Ishikawa (cell line): ENCODE measurements around the gene CDC123.

Experiments
- CEBPB ChIP-seq: IDR thresholded peaks from 2 replicates; pipeline ENCODE4 v1.6.1; 2012
- CREB1 ChIP-seq: IDR thresholded peaks from 2 replicates; pipeline ENCODE4 v1.6.1; 2012; ENCODE audit warnings: low read depth
- EGR1 ChIP-seq: IDR thresholded peaks from 2 replicates; pipeline ENCODE4 v1.6.1; 2012
- EP300 ChIP-seq: IDR thresholded peaks from 2 replicates; pipeline ENCODE4 v1.6.1; 2012; ENCODE audit warnings: borderline replicate concordance
- FOXM1 ChIP-seq: IDR thresholded peaks from 2 replicates; pipeline ENCODE4 v1.6.1; 2012; ENCODE audit warnings: low read depth, borderline replicate concordance
- NFIC ChIP-seq: IDR thresholded peaks from 2 replicates; pipeline ENCODE4 v1.6.1; 2012
- RAD21 ChIP-seq: IDR thresholded peaks from 2 replicates; pipeline ENCODE4 v1.6.1; 2012; ENCODE audit warnings: low read depth
- TAF1 ChIP-seq: IDR thresholded peaks from 2 replicates; pipeline ENCODE4 v1.6.1; 2012; ENCODE audit warnings: low read depth, mild to moderate bottlenecking
- TEAD4 ChIP-seq: IDR thresholded peaks from 2 replicates; pipeline ENCODE4 v1.6.1; 2012
- ZBTB7A ChIP-seq: IDR thresholded peaks from 2 replicates; pipeline ENCODE4 v1.6.1; 2012; ENCODE audit warnings: low read depth
- TF ChIP-seq, protein P1 (sequence below): IDR thresholded peaks from 2 replicates; pipeline ENCODE4 v1.6.1; 2012
- TF ChIP-seq, protein P2 (sequence below): IDR thresholded peaks from 2 replicates; pipeline ENCODE4 v1.6.1; 2012; ENCODE audit warnings: low read depth, mild to moderate bottlenecking

DNA sequence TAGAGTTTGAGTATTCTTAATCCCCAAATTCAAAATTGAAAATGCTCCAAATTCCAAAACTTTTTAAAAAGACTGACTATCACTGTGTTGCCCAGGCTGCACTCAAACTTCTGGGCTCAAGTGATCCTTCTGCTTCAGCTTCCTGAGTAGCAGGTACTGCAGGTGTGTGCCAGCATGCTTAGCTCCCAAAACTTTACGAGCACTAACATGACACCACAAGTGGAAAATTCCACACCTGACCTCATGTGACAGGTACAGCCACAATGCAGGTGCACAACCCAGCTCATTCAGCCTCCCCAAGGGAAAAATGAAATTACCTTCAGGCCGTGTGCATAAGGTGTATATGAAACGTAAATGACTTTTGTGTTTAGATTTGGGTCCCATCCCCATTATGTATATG, 16.5 kb downstream of the CDC123 start:
- TF ChIP-seq, protein P1, sequence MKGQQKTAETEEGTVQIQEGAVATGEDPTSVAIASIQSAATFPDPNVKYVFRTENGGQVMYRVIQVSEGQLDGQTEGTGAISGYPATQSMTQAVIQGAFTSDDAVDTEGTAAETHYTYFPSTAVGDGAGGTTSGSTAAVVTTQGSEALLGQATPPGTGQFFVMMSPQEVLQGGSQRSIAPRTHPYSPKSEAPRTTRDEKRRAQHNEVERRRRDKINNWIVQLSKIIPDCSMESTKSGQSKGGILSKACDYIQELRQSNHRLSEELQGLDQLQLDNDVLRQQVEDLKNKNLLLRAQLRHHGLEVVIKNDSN, result no peak
- TF ChIP-seq EP300 (no peak), CEBPB (no peak), NFIC (no peak), RAD21 (no peak), EGR1 (no peak), TEAD4 (no peak), TAF1 (no peak), FOXM1 (no peak), ZBTB7A (no peak), CREB1 (no peak)
- TF ChIP-seq, protein P2, sequence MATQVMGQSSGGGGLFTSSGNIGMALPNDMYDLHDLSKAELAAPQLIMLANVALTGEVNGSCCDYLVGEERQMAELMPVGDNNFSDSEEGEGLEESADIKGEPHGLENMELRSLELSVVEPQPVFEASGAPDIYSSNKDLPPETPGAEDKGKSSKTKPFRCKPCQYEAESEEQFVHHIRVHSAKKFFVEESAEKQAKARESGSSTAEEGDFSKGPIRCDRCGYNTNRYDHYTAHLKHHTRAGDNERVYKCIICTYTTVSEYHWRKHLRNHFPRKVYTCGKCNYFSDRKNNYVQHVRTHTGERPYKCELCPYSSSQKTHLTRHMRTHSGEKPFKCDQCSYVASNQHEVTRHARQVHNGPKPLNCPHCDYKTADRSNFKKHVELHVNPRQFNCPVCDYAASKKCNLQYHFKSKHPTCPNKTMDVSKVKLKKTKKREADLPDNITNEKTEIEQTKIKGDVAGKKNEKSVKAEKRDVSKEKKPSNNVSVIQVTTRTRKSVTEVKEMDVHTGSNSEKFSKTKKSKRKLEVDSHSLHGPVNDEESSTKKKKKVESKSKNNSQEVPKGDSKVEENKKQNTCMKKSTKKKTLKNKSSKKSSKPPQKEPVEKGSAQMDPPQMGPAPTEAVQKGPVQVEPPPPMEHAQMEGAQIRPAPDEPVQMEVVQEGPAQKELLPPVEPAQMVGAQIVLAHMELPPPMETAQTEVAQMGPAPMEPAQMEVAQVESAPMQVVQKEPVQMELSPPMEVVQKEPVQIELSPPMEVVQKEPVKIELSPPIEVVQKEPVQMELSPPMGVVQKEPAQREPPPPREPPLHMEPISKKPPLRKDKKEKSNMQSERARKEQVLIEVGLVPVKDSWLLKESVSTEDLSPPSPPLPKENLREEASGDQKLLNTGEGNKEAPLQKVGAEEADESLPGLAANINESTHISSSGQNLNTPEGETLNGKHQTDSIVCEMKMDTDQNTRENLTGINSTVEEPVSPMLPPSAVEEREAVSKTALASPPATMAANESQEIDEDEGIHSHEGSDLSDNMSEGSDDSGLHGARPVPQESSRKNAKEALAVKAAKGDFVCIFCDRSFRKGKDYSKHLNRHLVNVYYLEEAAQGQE, result no peak
